ENCODE data around the gene THUMPD1.
"Not testable (repeated sequence)": the region's sequence is repeated elsewhere in the genome, so short reads cannot be mapped to it uniquely, and the experiment has no call there.

Gene THUMPD1

GRCh38 chr16:20694096-20694495 lies 47.5 kb downstream of the THUMPD1 start:
- DNase-seq (ENCODE audit: low read depth), result not testable (repeated sequence)

- DNase-seq (ENCODE audit: low read depth), result no peak
Observed at GRCh38 chr16:20689668-20690067, 52.0 kb downstream of the THUMPD1 start.

GRCh38 chr16:20683812-20684211 lies 57.8 kb downstream of the THUMPD1 start:
- no peak for DNase-seq (ENCODE audit: low read depth)
